ENCODE results near the gene RPGRIP1. TPM values are rescaled to one million over a fixed set of nuclear protein-coding genes. Genes with fewer than 3 reads are reported as not detected.

Gene RPGRIP1
- total RNA-seq, 1 donor from 2014 or later = not detected

DNA sequence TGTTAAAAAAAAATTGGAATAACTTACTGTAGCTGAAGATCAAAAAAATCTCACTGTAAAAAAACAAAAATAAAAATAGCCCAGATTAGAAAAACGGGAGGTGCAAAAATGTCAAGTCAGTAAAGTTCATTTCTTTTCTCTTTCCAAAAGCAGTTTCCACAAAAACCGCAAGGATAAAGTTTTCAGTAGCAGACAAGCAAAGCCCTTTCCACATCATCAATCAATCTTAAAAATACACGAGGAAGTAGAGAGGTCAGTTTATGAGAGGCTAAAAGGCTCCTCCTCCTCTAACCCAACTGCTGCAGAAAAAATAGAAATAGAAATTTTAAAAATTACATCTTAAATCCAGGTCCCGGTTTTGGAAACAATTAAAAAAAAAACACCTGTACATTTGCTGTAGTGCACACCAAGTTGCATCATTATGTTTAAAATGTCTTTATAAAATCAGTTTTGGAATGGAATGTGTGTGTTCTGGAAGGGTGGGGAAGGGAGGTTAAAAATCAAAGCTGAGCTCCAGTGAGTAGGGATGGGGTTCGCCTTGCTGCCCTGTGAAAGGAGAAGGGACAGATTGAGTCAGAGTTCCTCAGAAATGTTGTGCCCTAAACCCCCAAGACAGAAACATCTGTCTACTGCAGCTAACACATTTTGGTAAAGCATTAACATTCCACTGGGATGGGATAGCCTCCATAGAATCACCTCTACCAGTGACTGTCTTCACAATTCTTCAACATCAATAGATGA is 16.4 kb upstream of the RPGRIP1 start:
- peaks cover under 1% of the 10 kb centered on the region for H3K9me3 Mint-ChIP-seq (ENCODE audit: unreplicated experiment)
- peaks cover 4% of the 10 kb centered on the region for H3K36me3 Mint-ChIP-seq (ENCODE audit: unreplicated experiment)
- no peak overlapping the region for H3K27ac Mint-ChIP-seq (ENCODE audit: unreplicated experiment)
- DNase-seq = no peak
- H3K27me3 Mint-ChIP-seq (ENCODE audit: unreplicated experiment) = no peaks in the 10 kb centered on the region
- H3K4me1 Mint-ChIP-seq (ENCODE audit: low read depth, unreplicated experiment) = peaks cover 44% of the 10 kb centered on the region
- TF ChIP-seq, protein P1, sequence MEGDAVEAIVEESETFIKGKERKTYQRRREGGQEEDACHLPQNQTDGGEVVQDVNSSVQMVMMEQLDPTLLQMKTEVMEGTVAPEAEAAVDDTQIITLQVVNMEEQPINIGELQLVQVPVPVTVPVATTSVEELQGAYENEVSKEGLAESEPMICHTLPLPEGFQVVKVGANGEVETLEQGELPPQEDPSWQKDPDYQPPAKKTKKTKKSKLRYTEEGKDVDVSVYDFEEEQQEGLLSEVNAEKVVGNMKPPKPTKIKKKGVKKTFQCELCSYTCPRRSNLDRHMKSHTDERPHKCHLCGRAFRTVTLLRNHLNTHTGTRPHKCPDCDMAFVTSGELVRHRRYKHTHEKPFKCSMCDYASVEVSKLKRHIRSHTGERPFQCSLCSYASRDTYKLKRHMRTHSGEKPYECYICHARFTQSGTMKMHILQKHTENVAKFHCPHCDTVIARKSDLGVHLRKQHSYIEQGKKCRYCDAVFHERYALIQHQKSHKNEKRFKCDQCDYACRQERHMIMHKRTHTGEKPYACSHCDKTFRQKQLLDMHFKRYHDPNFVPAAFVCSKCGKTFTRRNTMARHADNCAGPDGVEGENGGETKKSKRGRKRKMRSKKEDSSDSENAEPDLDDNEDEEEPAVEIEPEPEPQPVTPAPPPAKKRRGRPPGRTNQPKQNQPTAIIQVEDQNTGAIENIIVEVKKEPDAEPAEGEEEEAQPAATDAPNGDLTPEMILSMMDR (IDR thresholded peaks at IDR 0.05; ENCODE audit: partially characterized antibody, unreplicated experiment) = no peak
- peak overlapping the region; percentile 58 for H3K4me3 Mint-ChIP-seq (ENCODE audit: unreplicated experiment)

- H3K36me3 Mint-ChIP-seq (ENCODE audit: unreplicated experiment) = peaks cover 2% of the 10 kb centered on the region
These were observed 15.7 kb upstream of the RPGRIP1 start for GRCh38 chr14:21264025-21264801.

GRCh38 chr14:21267431-21267845 is 12.4 kb upstream of the RPGRIP1 start:
- peak overlapping the region; percentile 100 for H3K27ac Mint-ChIP-seq (ENCODE audit: unreplicated experiment)
- TF ChIP-seq, protein P1 (IDR thresholded peaks at IDR 0.05; ENCODE audit: partially characterized antibody, unreplicated experiment) = no peak
- H3K36me3 Mint-ChIP-seq (ENCODE audit: unreplicated experiment) = no peaks in the 10 kb centered on the region
- H3K4me3 Mint-ChIP-seq (ENCODE audit: unreplicated experiment) = peak overlapping the region; percentile 99
- DNase-seq = no peak
- H3K9me3 Mint-ChIP-seq (ENCODE audit: unreplicated experiment) = peaks cover 9% of the 10 kb centered on the region
- peaks cover 6% of the 10 kb centered on the region for H3K27me3 Mint-ChIP-seq (ENCODE audit: unreplicated experiment)
- peaks cover 28% of the 10 kb centered on the region for H3K4me1 Mint-ChIP-seq (ENCODE audit: low read depth, unreplicated experiment)

More at GRCh38 chr14:21264025-21264801, 15.7 kb upstream of the RPGRIP1 start:
- H3K9me3 Mint-ChIP-seq (ENCODE audit: unreplicated experiment) = peaks cover 8% of the 10 kb centered on the region
- H3K27me3 Mint-ChIP-seq (ENCODE audit: unreplicated experiment) = peaks cover 1% of the 10 kb centered on the region
- TF ChIP-seq, protein P1 (IDR thresholded peaks at IDR 0.05; ENCODE audit: partially characterized antibody, unreplicated experiment) = no peak
- H3K4me1 Mint-ChIP-seq (ENCODE audit: low read depth, unreplicated experiment) = peaks cover 36% of the 10 kb centered on the region
- no peak for DNase-seq
- H3K27ac Mint-ChIP-seq (ENCODE audit: unreplicated experiment) = no peak overlapping the region
- peak overlapping the region; percentile 55 for H3K4me3 Mint-ChIP-seq (ENCODE audit: unreplicated experiment)

DNA sequence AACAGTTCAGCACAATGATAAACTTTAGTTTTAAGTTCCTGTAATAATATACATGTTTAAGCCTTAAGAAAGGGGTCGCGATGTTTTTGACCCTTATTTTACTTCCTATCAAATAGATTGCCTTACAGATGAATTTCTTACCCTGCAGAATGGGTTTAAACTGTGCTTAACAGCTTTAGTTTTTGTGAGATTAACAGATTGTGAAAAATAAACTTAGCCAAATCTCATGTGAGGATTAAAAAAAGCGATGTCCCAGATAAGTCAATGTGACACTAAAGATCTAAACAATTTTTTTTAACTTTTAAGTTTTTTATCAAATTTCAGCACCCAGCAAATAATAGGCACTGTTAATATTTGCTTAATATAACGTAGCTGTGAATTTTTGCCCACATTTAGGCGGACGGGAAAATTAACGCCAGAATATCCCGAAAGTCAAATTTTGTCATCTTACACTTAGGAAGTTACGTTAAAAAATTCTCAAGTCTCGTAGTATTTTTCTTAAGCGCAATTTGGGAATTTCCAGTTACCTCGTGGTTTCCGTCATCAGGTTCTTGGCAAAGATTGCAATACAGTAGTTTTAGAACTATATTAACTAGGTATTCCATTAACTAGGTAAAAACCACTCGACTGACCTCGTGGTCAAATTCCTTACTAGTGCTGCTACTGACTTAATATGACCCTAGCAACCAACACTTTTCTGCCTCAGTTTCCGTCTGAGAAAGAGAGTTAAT is 11.8 kb upstream of the RPGRIP1 start:
- no peak for DNase-seq
- no peaks in the 10 kb centered on the region for H3K36me3 Mint-ChIP-seq (ENCODE audit: unreplicated experiment)
- peaks cover 9% of the 10 kb centered on the region for H3K9me3 Mint-ChIP-seq (ENCODE audit: unreplicated experiment)
- peak overlapping the region; percentile 100 for H3K27ac Mint-ChIP-seq (ENCODE audit: unreplicated experiment)
- TF ChIP-seq, protein P1 (IDR thresholded peaks at IDR 0.05; ENCODE audit: partially characterized antibody, unreplicated experiment) = no peak
- peak overlapping the region; percentile 99 for H3K4me3 Mint-ChIP-seq (ENCODE audit: unreplicated experiment)
- H3K27me3 Mint-ChIP-seq (ENCODE audit: unreplicated experiment) = peaks cover 6% of the 10 kb centered on the region
- peaks cover 25% of the 10 kb centered on the region for H3K4me1 Mint-ChIP-seq (ENCODE audit: low read depth, unreplicated experiment)

Measured in glutamatergic neuron (in vitro differentiated cells).